ENCODE data around the gene RAB4A.

The RAB4A gene

GRCh38 chr1:229264487-229264886 lies 6.4 kb upstream of the RAB4A start:
- H3K27me3 ChIP-seq (ENCODE audit: low read depth, low read length) = no peaks in the 10 kb centered on the region
- no peak overlapping the region for H3K27ac ChIP-seq (ENCODE audit: low read length)
- no peak overlapping the region for H3K4me3 ChIP-seq (ENCODE audit: low read length)
- no peaks in the 10 kb centered on the region for H4K20me1 ChIP-seq (ENCODE audit: insufficient read depth, low read length)
- H2AFZ ChIP-seq (ENCODE audit: low read depth, low read length) = no peak overlapping the region
- H3K9me3 ChIP-seq (ENCODE audit: insufficient read depth, low read length) = peaks cover 5% of the 10 kb centered on the region; the same call in 1 of the 2 replicates
- TF ChIP-seq, protein P1, sequence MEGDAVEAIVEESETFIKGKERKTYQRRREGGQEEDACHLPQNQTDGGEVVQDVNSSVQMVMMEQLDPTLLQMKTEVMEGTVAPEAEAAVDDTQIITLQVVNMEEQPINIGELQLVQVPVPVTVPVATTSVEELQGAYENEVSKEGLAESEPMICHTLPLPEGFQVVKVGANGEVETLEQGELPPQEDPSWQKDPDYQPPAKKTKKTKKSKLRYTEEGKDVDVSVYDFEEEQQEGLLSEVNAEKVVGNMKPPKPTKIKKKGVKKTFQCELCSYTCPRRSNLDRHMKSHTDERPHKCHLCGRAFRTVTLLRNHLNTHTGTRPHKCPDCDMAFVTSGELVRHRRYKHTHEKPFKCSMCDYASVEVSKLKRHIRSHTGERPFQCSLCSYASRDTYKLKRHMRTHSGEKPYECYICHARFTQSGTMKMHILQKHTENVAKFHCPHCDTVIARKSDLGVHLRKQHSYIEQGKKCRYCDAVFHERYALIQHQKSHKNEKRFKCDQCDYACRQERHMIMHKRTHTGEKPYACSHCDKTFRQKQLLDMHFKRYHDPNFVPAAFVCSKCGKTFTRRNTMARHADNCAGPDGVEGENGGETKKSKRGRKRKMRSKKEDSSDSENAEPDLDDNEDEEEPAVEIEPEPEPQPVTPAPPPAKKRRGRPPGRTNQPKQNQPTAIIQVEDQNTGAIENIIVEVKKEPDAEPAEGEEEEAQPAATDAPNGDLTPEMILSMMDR (IDR thresholded peaks at IDR 0.05; ENCODE audit: low read depth, low read length) = no peak
- no peak for TF ChIP-seq EZH2phosphoT487 (IDR thresholded peaks at IDR 0.05; ENCODE audit: low read depth)
- H3K4me2 ChIP-seq (ENCODE audit: low read length) = no peak overlapping the region
- no peaks in the 10 kb centered on the region for H3K79me2 ChIP-seq (ENCODE audit: low read length)
- H3K36me3 ChIP-seq (replicated peaks; ENCODE audit: low read depth, low read length) = peaks cover 12% of the 10 kb centered on the region
- H3K4me1 ChIP-seq (ENCODE audit: low read length) = peaks cover 8% of the 10 kb centered on the region
- H3K9ac ChIP-seq (ENCODE audit: low read length) = no peak overlapping the region

DNA sequence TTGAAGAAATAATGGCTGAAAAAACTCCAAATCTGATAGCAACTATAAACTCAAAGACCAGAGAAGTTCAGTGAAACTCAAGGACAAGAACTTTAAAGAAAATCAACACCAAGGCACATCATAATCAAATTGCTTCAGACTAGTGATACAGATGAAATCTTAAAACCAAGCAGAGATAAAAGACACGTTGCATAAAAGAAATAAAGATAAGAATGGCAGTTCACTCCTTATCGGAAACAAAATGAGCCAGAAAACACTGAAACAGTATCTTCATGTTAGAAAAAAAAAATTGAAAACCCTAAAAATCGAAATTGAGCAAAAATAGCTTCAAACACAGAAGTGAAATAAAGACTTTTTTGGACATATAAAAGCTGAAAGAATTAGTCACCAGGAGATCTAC lies 4.6 kb upstream of the RAB4A start:
- Histone ChIP-seq H3K79me2 (ENCODE audit: low read length) (no peaks in the 10 kb centered on the region), H2AFZ (ENCODE audit: low read depth, low read length) (no peak overlapping the region), H4K20me1 (ENCODE audit: insufficient read depth, low read length) (no peaks in the 10 kb centered on the region), H3K9ac (ENCODE audit: low read length) (no peak overlapping the region), H3K27ac (ENCODE audit: low read length) (no peak overlapping the region), H3K36me3 (replicated peaks; ENCODE audit: low read depth, low read length) (peaks cover 12% of the 10 kb centered on the region), H3K27me3 (ENCODE audit: low read depth, low read length) (no peaks in the 10 kb centered on the region), H3K4me2 (ENCODE audit: low read length) (no peak overlapping the region), H3K4me3 (ENCODE audit: low read length) (no peak overlapping the region), H3K4me1 (ENCODE audit: low read length) (peaks cover 14% of the 10 kb centered on the region), H3K9me3 (ENCODE audit: insufficient read depth, low read length) (peaks cover 5% of the 10 kb centered on the region; the same call in 1 of the 2 replicates)
- TF ChIP-seq, protein P1 (IDR thresholded peaks at IDR 0.05; ENCODE audit: low read depth, low read length) = no peak
- no peak for TF ChIP-seq EZH2phosphoT487 (IDR thresholded peaks at IDR 0.05; ENCODE audit: low read depth)

- no peak overlapping the region for H3K4me3 ChIP-seq (ENCODE audit: low read length)
- H3K36me3 ChIP-seq (replicated peaks; ENCODE audit: low read depth, low read length) = peaks cover 12% of the 10 kb centered on the region
- peaks cover 6% of the 10 kb centered on the region for H3K79me2 ChIP-seq (ENCODE audit: low read length)
- peaks cover 2% of the 10 kb centered on the region; the same call in 1 of the 2 replicates for H4K20me1 ChIP-seq (ENCODE audit: insufficient read depth, low read length)
- no peak overlapping the region for H2AFZ ChIP-seq (ENCODE audit: low read depth, low read length)
- H3K27me3 ChIP-seq (ENCODE audit: low read depth, low read length) = no peaks in the 10 kb centered on the region
- no peak overlapping the region for H3K27ac ChIP-seq (ENCODE audit: low read length)
- H3K4me1 ChIP-seq (ENCODE audit: low read length) = peaks cover 14% of the 10 kb centered on the region
- no peak overlapping the region for H3K9ac ChIP-seq (ENCODE audit: low read length)
- no peak for TF ChIP-seq EZH2phosphoT487 (IDR thresholded peaks at IDR 0.05; ENCODE audit: low read depth)
- TF ChIP-seq, protein P1 (IDR thresholded peaks at IDR 0.05; ENCODE audit: low read depth, low read length) = no peak
- no peak overlapping the region for H3K4me2 ChIP-seq (ENCODE audit: low read length)
- H3K9me3 ChIP-seq (ENCODE audit: insufficient read depth, low read length) = peaks cover 5% of the 10 kb centered on the region; the same call in 1 of the 2 replicates
These were observed 3.9 kb upstream of the RAB4A start for GRCh38 chr1:229266832-229267500.

GRCh38 chr1:229268505-229268904 lies 2.4 kb upstream of the RAB4A start:
- H3K9me3 ChIP-seq (ENCODE audit: insufficient read depth, low read length) = peaks cover 5% of the 10 kb centered on the region; the same call in 1 of the 2 replicates

More at GRCh38 chr1:229268505-229268904, 2.4 kb upstream of the RAB4A start:
- Histone ChIP-seq H4K20me1 (ENCODE audit: insufficient read depth, low read length) (peaks cover 14% of the 10 kb centered on the region), H3K79me2 (ENCODE audit: low read length) (peaks cover 21% of the 10 kb centered on the region), H2AFZ (ENCODE audit: low read depth, low read length) (no peak overlapping the region), H3K27me3 (ENCODE audit: low read depth, low read length) (no peaks in the 10 kb centered on the region), H3K36me3 (replicated peaks; ENCODE audit: low read depth, low read length) (peaks cover 12% of the 10 kb centered on the region), H3K4me2 (ENCODE audit: low read length) (no peak overlapping the region), H3K4me1 (ENCODE audit: low read length) (peaks cover 25% of the 10 kb centered on the region), H3K27ac (ENCODE audit: low read length) (no peak overlapping the region), H3K4me3 (ENCODE audit: low read length) (no peak overlapping the region), H3K9ac (ENCODE audit: low read length) (no peak overlapping the region)
- TF ChIP-seq EZH2phosphoT487 (IDR thresholded peaks at IDR 0.05; ENCODE audit: low read depth) = no peak
- TF ChIP-seq, protein P1 (IDR thresholded peaks at IDR 0.05; ENCODE audit: low read depth, low read length) = no peak
